HEK293 (cell line): ENCODE measurements around the gene TMEM255B.
A peak's percentile ranks its signal among the peaks of the same experiment; 100 is the strongest.

Source experiments
- CTCF ChIA-PET: fragments of 350-600 bp; formaldehyde crosslinking; extraction: SDS; loops from one replicate; lab custom pipeline; 2021; ENCODE audit warnings: antibody characterized with exemption; lab: Yijun Ruan, JAX
- POLR2A ChIA-PET: fragments of 300-600 bp; formaldehyde crosslinking; extraction: SDS; loops from one replicate; lab custom pipeline; 2020; ENCODE audit warnings: antibody characterized with exemption, inconsistent platforms; lab: Yijun Ruan, JAX
- H3K27ac ChIP-seq: fragments of 200-500 bp; sonication (Bioruptor generic); 2 replicates; pipeline ENCODE4 v1.5.1; 2014; ENCODE audit warnings: low read depth, low read length, control low read depth, inconsistent platforms; ENCODE audit errors: extremely low read depth
- H3K36me3 ChIP-seq, 2 experiments: fragments of 200-500 bp in 1 of 2; sonication (Bioruptor generic) in 1 of 2; 1 replicate in 1 of 2; 2 replicates in 1 of 2; pipeline ENCODE4 v1.5.1; 2014 to 2017; ENCODE audit warnings: inconsistent platforms in 2 of 2, low read length in 2 of 2; ENCODE audit not compliant: control insufficient read depth in 2 of 2, insufficient read depth in 1 of 2
- H3K4me1 ChIP-seq: fragments of 200-500 bp; sonication (Bioruptor generic); 2 replicates; pipeline ENCODE4 v1.5.1; 2014; ENCODE audit warnings: mild to moderate bottlenecking, low read length, inconsistent platforms; ENCODE audit not compliant: control insufficient read depth, insufficient read depth
- H3K4me3 ChIP-seq: 2 replicates; pipeline ENCODE4 v1.5.1; 2011; ENCODE audit warnings: low read depth, mild to moderate bottlenecking, control low read depth, low read length, moderate library complexity
- H3K9me3 ChIP-seq: fragments of 200-500 bp; sonication (Bioruptor generic); 2 replicates; pipeline ENCODE4 v1.5.1; 2014; ENCODE audit warnings: low read depth, low read length, inconsistent platforms; ENCODE audit not compliant: control insufficient read depth, insufficient read depth
- CTCF ChIP-seq: fragments of 450-650 bp; formaldehyde crosslinking; IDR thresholded peaks from 2 replicates; pipeline ENCODE4 v1.5.1; 2016; ENCODE audit warnings: missing biosample characterization, missing genetic modification characterization
- EGR2 ChIP-seq: fragments of 450-650 bp; formaldehyde crosslinking; IDR thresholded peaks from 2 replicates; pipeline ENCODE4 v1.5.1; 2016; ENCODE audit warnings: low read depth, missing biosample characterization, missing genetic modification characterization
- GLIS1 ChIP-seq: fragments of 450-650 bp; formaldehyde crosslinking; IDR thresholded peaks from 2 replicates; pipeline ENCODE4 v1.5.1; 2016; ENCODE audit warnings: missing biosample characterization, missing genetic modification characterization
- KLF1 ChIP-seq: fragments of 450-650 bp; formaldehyde crosslinking; IDR thresholded peaks from 2 replicates; pipeline ENCODE4 v1.5.1; 2016; ENCODE audit warnings: missing biosample characterization, missing genetic modification characterization
- KLF16 ChIP-seq: fragments of 450-650 bp; formaldehyde crosslinking; IDR thresholded peaks from 2 replicates; pipeline ENCODE4 v1.5.1; 2017; ENCODE audit warnings: missing biosample characterization, missing genetic modification characterization
- KLF17 ChIP-seq: fragments of 450-650 bp; formaldehyde crosslinking; IDR thresholded peaks from 2 replicates; pipeline ENCODE4 v1.5.1; 2016; ENCODE audit warnings: missing biosample characterization, missing genetic modification characterization
- KLF8 ChIP-seq: fragments of 450-650 bp; formaldehyde crosslinking; IDR thresholded peaks from 2 replicates; pipeline ENCODE4 v1.5.1; 2016; ENCODE audit warnings: missing biosample characterization, missing genetic modification characterization
- MYNN ChIP-seq: fragments of 450-650 bp; formaldehyde crosslinking; IDR thresholded peaks from 2 replicates; pipeline ENCODE4 v1.5.1; 2016; ENCODE audit warnings: missing biosample characterization, missing genetic modification characterization, borderline replicate concordance
- OVOL3 ChIP-seq: fragments of 450-650 bp; formaldehyde crosslinking; IDR thresholded peaks from 2 replicates; pipeline ENCODE4 v1.5.1; 2016; ENCODE audit warnings: missing biosample characterization, missing genetic modification characterization
- PRDM4 ChIP-seq: fragments of 450-650 bp; formaldehyde crosslinking; IDR thresholded peaks from 2 replicates; pipeline ENCODE4 v1.5.1; 2017; ENCODE audit warnings: missing biosample characterization, missing genetic modification characterization
- SCRT2 ChIP-seq: fragments of 450-650 bp; formaldehyde crosslinking; IDR thresholded peaks from 2 replicates; pipeline ENCODE4 v1.5.1; 2016; ENCODE audit warnings: missing biosample characterization, missing genetic modification characterization
- ZBTB20 ChIP-seq: fragments of 450-650 bp; formaldehyde crosslinking; IDR thresholded peaks from 2 replicates; pipeline ENCODE4 v1.5.1; 2016; ENCODE audit warnings: missing biosample characterization, missing genetic modification characterization
- ZBTB21 ChIP-seq: fragments of 450-650 bp; formaldehyde crosslinking; IDR thresholded peaks from 2 replicates; pipeline ENCODE4 v1.5.1; 2017; ENCODE audit warnings: missing biosample characterization, missing genetic modification characterization
- ZBTB26 ChIP-seq: fragments of 450-650 bp; formaldehyde crosslinking; optimal IDR thresholded peaks from 2 replicates; pipeline ENCODE3; 2016; ENCODE audit warnings: missing biosample characterization, mild to moderate bottlenecking, missing genetic modification characterization
- ZEB2 ChIP-seq: fragments of 450-650 bp; formaldehyde crosslinking; IDR thresholded peaks from 2 replicates; pipeline ENCODE4 v1.5.1; 2016; ENCODE audit warnings: missing biosample characterization, missing genetic modification characterization
- ZFP41 ChIP-seq: fragments of 450-650 bp; formaldehyde crosslinking; IDR thresholded peaks from 2 replicates; pipeline ENCODE4 v1.5.1; 2016; ENCODE audit warnings: missing biosample characterization, missing genetic modification characterization, borderline replicate concordance
- ZIC2 ChIP-seq: fragments of 450-650 bp; formaldehyde crosslinking; IDR thresholded peaks from 2 replicates; pipeline ENCODE4 v1.5.1; 2016; ENCODE audit warnings: missing biosample characterization, missing genetic modification characterization
- ZNF132 ChIP-seq: fragments of 450-650 bp; formaldehyde crosslinking; IDR thresholded peaks from 2 replicates; pipeline ENCODE4 v1.5.1; 2017; ENCODE audit warnings: missing biosample characterization, missing genetic modification characterization, borderline replicate concordance
- ZNF211 ChIP-seq: fragments of 450-650 bp; formaldehyde crosslinking; IDR thresholded peaks from 2 replicates; pipeline ENCODE4 v1.5.1; 2016; ENCODE audit warnings: low read depth, missing biosample characterization, missing genetic modification characterization
- ZNF354C ChIP-seq: fragments of 450-650 bp; formaldehyde crosslinking; IDR thresholded peaks from 2 replicates; pipeline ENCODE4 v1.5.1; 2016; ENCODE audit warnings: missing biosample characterization, missing genetic modification characterization, low read depth, borderline replicate concordance
- ZNF473 ChIP-seq: fragments of 450-650 bp; formaldehyde crosslinking; IDR thresholded peaks from 2 replicates; pipeline ENCODE4 v1.5.1; 2017; ENCODE audit warnings: missing biosample characterization, missing genetic modification characterization
- ZNF514 ChIP-seq: fragments of 450-650 bp; formaldehyde crosslinking; IDR thresholded peaks from 2 replicates; pipeline ENCODE4 v1.5.1; 2016; ENCODE audit warnings: missing biosample characterization, missing genetic modification characterization
- ZNF585B ChIP-seq: fragments of 450-650 bp; formaldehyde crosslinking; IDR thresholded peaks from 2 replicates; pipeline ENCODE4 v1.5.1; 2016; ENCODE audit warnings: missing biosample characterization, missing genetic modification characterization
- ZNF610 ChIP-seq: fragments of 450-650 bp; formaldehyde crosslinking; IDR thresholded peaks from 2 replicates; pipeline ENCODE4 v1.5.1; 2016; ENCODE audit warnings: missing biosample characterization, missing genetic modification characterization, borderline replicate concordance
- ZNF660 ChIP-seq: fragments of 450-650 bp; IDR thresholded peaks from 2 replicates; pipeline ENCODE4 v1.5.1; 2018; ENCODE audit warnings: missing biosample characterization, mild to moderate bottlenecking, missing genetic modification characterization
- ZNF692 ChIP-seq: fragments of 450-650 bp; formaldehyde crosslinking; IDR thresholded peaks from 2 replicates; pipeline ENCODE4 v1.5.1; 2016; ENCODE audit warnings: missing biosample characterization, missing genetic modification characterization
- ZSCAN18 ChIP-seq: fragments of 450-650 bp; formaldehyde crosslinking; IDR thresholded peaks from 2 replicates; pipeline ENCODE4 v1.5.1; 2016; ENCODE audit warnings: missing biosample characterization, missing genetic modification characterization
- ZSCAN30 ChIP-seq: fragments of 450-650 bp; IDR thresholded peaks from 2 replicates; pipeline ENCODE4 v1.5.1; 2018; ENCODE audit warnings: missing biosample characterization, mild to moderate bottlenecking, missing genetic modification characterization, moderate library complexity

Gene TMEM255B

GRCh38 chr13:113724780-113725315 is 34.2 kb upstream of the TMEM255B start:
- Histone ChIP-seq H3K4me3 (peak overlapping the region; percentile 36), H3K27ac (no peak overlapping the region), H3K4me1 (no peaks in the 10 kb centered on the region), H3K36me3 (no peaks in the 10 kb centered on the region), H3K9me3 (no peaks in the 10 kb centered on the region)
- POLR2A ChIA-PET, result no interaction called here
- CTCF ChIA-PET, result interaction anchor here (0.6 to 1.4 kb wide), 8 partner anchors 54 to 617 kb away, joined by 3 to 9 read pairs (median 3); partner anchors contain the start of gene GRK1
- no peak for TF ChIP-seq ZNF473
- no peak for TF ChIP-seq CTCF (tag by site-specific recombination)
- peak; percentile 37; the same call in 1 of the 2 replicates for TF ChIP-seq ZNF610 (tag by site-specific recombination)
- TF ChIP-seq ZBTB26 (tag by site-specific recombination), result peak; percentile 35
- peak; percentile 93 for TF ChIP-seq ZIC2 (tag by site-specific recombination)
- TF ChIP-seq ZNF514 (tag by site-specific recombination), result no peak
- TF ChIP-seq ZBTB20 (tag by site-specific recombination), result no peak
- peak; percentile 76 for TF ChIP-seq KLF8 (tag by site-specific recombination)
- no peak for TF ChIP-seq PRDM4 (tag by site-specific recombination)
- peak; percentile 43; the same call in 1 of the 2 replicates for TF ChIP-seq ZEB2 (tag by site-specific recombination)
- no peak for TF ChIP-seq ZNF660
- TF ChIP-seq ZSCAN30 (tag by site-specific recombination), result 0 out of 2 replicates have a peak, but pooled peaks have one; percentile 25
- no peak for TF ChIP-seq SCRT2 (tag by site-specific recombination)
- no peak for TF ChIP-seq ZBTB21
- no peak for TF ChIP-seq ZNF585B (tag by site-specific recombination)
- TF ChIP-seq ZSCAN18 (tag by site-specific recombination), result no peak
- no peak for TF ChIP-seq ZNF354C (tag by site-specific recombination)
- 0 out of 2 replicates have a peak, but pooled peaks have one; percentile 68 for TF ChIP-seq KLF17 (tag by site-specific recombination)
- TF ChIP-seq EGR2 (tag by site-specific recombination), result peak; percentile 50; the same call in 1 of the 2 replicates
- no peak for TF ChIP-seq ZNF211 (tag by site-specific recombination)
- no peak for TF ChIP-seq ZNF132 (tag by site-specific recombination)
- TF ChIP-seq OVOL3, result no peak
- TF ChIP-seq ZNF692, result no peak
- TF ChIP-seq KLF1 (tag by site-specific recombination), result peak; percentile 72
- TF ChIP-seq GLIS1 (tag by site-specific recombination), result peak; percentile 68
- TF ChIP-seq KLF16 (tag by site-specific recombination), result no peak
- TF ChIP-seq MYNN (tag by site-specific recombination), result no peak
- TF ChIP-seq ZFP41 (tag by site-specific recombination), result no peak
